AG04450 (cell line): Measurements from ENCODE around the gene PPIL1. TPM values are rescaled to one million over a fixed set of nuclear protein-coding genes. Genes with fewer than 3 reads are reported as not detected.

Source experiments
- CTCF ChIA-PET: fragments of 300-600, 350-600 bp; formaldehyde crosslinking; extraction: SDS; loops from one replicate; lab custom pipeline; 2022; ENCODE audit warnings: antibody characterized with exemption, inconsistent platforms; lab: Charles Lee
- POLR2A ChIA-PET: fragments of 350-600 bp; formaldehyde crosslinking; extraction: SDS; loops from one replicate; lab custom pipeline; 2021; ENCODE audit warnings: antibody characterized with exemption, inconsistent platforms; lab: Yijun Ruan, JAX
- DNase-seq: peaks from one replicate; pipeline ENCODE4 v3.0.0-alpha.2; 2011; ENCODE audit warnings: low read depth, low spot score
- H3K27ac ChIP-seq: one replicate; pipeline ENCODE4 v1.5.1; 2012; ENCODE audit warnings: low read depth, low read length, control low read depth
- H3K27me3 ChIP-seq: one replicate; pipeline ENCODE4 v1.6.0; 2012; ENCODE audit warnings: low read length; ENCODE audit not compliant: control insufficient read depth, insufficient read depth
- H3K4me3 ChIP-seq: 2 replicates; pipeline ENCODE4 v1.5.1; 2011; ENCODE audit warnings: mild to moderate bottlenecking, low read depth, low read length, control low read depth
- H3K9me3 ChIP-seq: 2 replicates; pipeline ENCODE4 v1.5.1; 2012; ENCODE audit warnings: low read length; ENCODE audit not compliant: control insufficient read depth, insufficient read depth
- CTCF ChIP-seq: IDR thresholded peaks from 2 replicates; pipeline ENCODE4 v1.5.1; 2011; ENCODE audit warnings: low read depth, low read length, control low read depth, inconsistent platforms
- polyA plus RNA-seq: library from polyadenylated mRNA; depleted of rRNA; stranded (reverse); fragments of >200 nt; gene quantifications from 2 replicates; pipeline ENCODE4 v1.2.3, GENCODE V29; 2011

Gene PPIL1
- polyA plus RNA-seq, 1 experiment, result 40.7 TPM

- H3K4me3 ChIP-seq, result no peak overlapping the region
- DNase-seq, result no peak
- CTCF ChIA-PET, result interaction anchor here (0.9 kb wide), 1 partner anchor 10 kb away, joined by 3 read pairs; no protein-coding TSS in a partner anchor
- no peak for TF ChIP-seq CTCF
- H3K9me3 ChIP-seq, result no peaks in the 10 kb centered on the region; the same call in 1 of the 2 replicates
- no peak overlapping the region for H3K27ac ChIP-seq
- peaks cover 5% of the 10 kb centered on the region for H3K27me3 ChIP-seq
- POLR2A ChIA-PET, result no interaction called here
These were observed 48.6 kb downstream of the PPIL1 start for GRCh38 chr6:36825994-36826393.

GRCh38 chr6:36825452-36825851 lies 49.2 kb downstream of the PPIL1 start:
- Histone ChIP-seq H3K4me3 (no peak overlapping the region), H3K9me3 (no peaks in the 10 kb centered on the region; the same call in 1 of the 2 replicates), H3K27me3 (peaks cover 5% of the 10 kb centered on the region), H3K27ac (no peak overlapping the region)
- ChIA-PET CTCF (no interaction called here), POLR2A (no interaction called here)
- no peak for DNase-seq
- TF ChIP-seq CTCF, result no peak

GRCh38 chr6:36824253-36824652 lies 50.4 kb downstream of the PPIL1 start:
- TF ChIP-seq CTCF, result no peak
- ChIA-PET POLR2A (no interaction called here), CTCF (no interaction called here)
- Histone ChIP-seq H3K4me3 (no peak overlapping the region), H3K9me3 (no peaks in the 10 kb centered on the region; the same call in 1 of the 2 replicates), H3K27me3 (peaks cover 5% of the 10 kb centered on the region), H3K27ac (no peak overlapping the region)
- no peak for DNase-seq

GRCh38 chr6:36823421-36824096 lies 51.0 kb downstream of the PPIL1 start:
- DNase-seq, result no peak
- Histone ChIP-seq H3K4me3 (no peak overlapping the region), H3K27me3 (peaks cover 5% of the 10 kb centered on the region), H3K27ac (no peak overlapping the region), H3K9me3 (no peaks in the 10 kb centered on the region; the same call in 1 of the 2 replicates)
- ChIA-PET CTCF (no interaction called here), POLR2A (no interaction called here)
- TF ChIP-seq CTCF, result no peak

GRCh38 chr6:36822506-36823269 lies 51.9 kb downstream of the PPIL1 start:
- Histone ChIP-seq H3K9me3 (no peaks in the 10 kb centered on the region; the same call in 1 of the 2 replicates), H3K27ac (no peak overlapping the region), H3K27me3 (peaks cover 5% of the 10 kb centered on the region), H3K4me3 (no peak overlapping the region)
- no peak for TF ChIP-seq CTCF
- no peak for DNase-seq
- CTCF ChIA-PET, result no interaction called here
- POLR2A ChIA-PET, result no interaction called here
